ENCODE results near the gene EQTN. TPM values are rescaled to one million over a fixed set of nuclear protein-coding genes. Genes with fewer than 3 reads are reported as not detected.
"Not testable (repeated sequence)": the region's sequence is repeated elsewhere in the genome, so short reads cannot be mapped to it uniquely, and the experiment has no call there.

The EQTN gene
- total RNA-seq, 1 experiment from 2014 or later, result 0.81 TPM

DNA sequence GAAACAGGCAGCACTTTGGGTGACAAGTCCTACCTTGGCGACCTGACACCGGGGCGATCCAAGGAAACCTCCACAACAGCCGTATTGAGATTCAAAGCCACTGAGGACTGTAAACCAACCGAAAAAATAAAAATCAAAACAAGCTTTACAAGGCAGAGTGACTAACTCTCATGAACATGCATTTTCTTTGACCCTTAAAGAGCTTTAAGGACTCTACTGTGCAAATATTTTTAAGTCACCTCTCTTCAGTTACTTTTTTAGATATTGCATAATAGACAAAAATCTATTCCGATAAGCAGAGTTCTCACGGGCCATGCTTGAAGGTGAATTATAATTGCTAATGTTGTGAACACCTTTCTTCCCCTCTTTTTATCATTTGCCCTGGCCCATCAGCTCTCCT is 38.3 kb downstream of the EQTN start (continued):
- TF ChIP-seq, protein P1, sequence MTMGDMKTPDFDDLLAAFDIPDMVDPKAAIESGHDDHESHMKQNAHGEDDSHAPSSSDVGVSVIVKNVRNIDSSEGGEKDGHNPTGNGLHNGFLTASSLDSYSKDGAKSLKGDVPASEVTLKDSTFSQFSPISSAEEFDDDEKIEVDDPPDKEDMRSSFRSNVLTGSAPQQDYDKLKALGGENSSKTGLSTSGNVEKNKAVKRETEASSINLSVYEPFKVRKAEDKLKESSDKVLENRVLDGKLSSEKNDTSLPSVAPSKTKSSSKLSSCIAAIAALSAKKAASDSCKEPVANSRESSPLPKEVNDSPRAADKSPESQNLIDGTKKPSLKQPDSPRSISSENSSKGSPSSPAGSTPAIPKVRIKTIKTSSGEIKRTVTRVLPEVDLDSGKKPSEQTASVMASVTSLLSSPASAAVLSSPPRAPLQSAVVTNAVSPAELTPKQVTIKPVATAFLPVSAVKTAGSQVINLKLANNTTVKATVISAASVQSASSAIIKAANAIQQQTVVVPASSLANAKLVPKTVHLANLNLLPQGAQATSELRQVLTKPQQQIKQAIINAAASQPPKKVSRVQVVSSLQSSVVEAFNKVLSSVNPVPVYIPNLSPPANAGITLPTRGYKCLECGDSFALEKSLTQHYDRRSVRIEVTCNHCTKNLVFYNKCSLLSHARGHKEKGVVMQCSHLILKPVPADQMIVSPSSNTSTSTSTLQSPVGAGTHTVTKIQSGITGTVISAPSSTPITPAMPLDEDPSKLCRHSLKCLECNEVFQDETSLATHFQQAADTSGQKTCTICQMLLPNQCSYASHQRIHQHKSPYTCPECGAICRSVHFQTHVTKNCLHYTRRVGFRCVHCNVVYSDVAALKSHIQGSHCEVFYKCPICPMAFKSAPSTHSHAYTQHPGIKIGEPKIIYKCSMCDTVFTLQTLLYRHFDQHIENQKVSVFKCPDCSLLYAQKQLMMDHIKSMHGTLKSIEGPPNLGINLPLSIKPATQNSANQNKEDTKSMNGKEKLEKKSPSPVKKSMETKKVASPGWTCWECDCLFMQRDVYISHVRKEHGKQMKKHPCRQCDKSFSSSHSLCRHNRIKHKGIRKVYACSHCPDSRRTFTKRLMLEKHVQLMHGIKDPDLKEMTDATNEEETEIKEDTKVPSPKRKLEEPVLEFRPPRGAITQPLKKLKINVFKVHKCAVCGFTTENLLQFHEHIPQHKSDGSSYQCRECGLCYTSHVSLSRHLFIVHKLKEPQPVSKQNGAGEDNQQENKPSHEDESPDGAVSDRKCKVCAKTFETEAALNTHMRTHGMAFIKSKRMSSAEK (CRISPR knock-in tag; IDR thresholded peaks at IDR 0.05; ENCODE audit: borderline replicate concordance), result no peak
- no peak for TF ChIP-seq MXD4 (CRISPR knock-in tag; IDR thresholded peaks at IDR 0.05; ENCODE audit: borderline replicate concordance)

DNA sequence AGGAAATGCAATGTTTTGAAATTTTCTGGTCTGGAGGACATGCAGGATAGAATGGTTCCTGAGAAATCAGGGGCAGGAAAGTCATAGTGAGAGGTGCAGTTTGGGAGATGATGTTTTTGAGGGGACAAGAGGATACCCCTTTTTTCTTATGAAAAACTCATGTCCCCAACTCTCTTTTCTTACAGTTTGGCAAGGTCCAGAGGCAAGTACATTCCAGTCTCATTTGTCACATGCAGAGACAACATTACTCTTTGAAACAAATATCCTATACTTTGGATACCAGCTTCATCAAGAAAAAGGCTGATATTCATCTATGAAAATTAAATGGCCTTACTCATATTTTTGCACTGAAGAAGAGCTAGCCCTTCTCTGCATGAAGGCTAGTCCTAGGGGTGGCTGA is 48.2 kb downstream of the EQTN start:
- ChIA-PET CTCF (interaction anchor here (0.7 to 1.7 kb wide), 3 partner anchors 12 to 83 kb away, joined by 3 to 4 read pairs (median 3); no protein-coding TSS in a partner anchor), POLR2A (no interaction called here)
- no peak for TF ChIP-seq JUN (CRISPR knock-in tag; IDR thresholded peaks at IDR 0.05)
- ATAC-seq, result no peak
- no peak overlapping the region for H3K27ac Mint-ChIP-seq
- H3K4me1 Mint-ChIP-seq, result 0 out of 2 replicates have a peak, but pooled peaks cover 5% of the 10 kb centered on the region
- peaks cover 2% of the 10 kb centered on the region; the same call in 1 of the 2 replicates for H3K9me3 Mint-ChIP-seq
- DNase-seq (ENCODE audit: low spot score), result no peak
- H3K27me3 Mint-ChIP-seq (ENCODE audit: low read depth), result no peaks in the 10 kb centered on the region
- no peaks in the 10 kb centered on the region for H3K36me3 Mint-ChIP-seq
- no peak overlapping the region for H3K4me3 Mint-ChIP-seq

DNA sequence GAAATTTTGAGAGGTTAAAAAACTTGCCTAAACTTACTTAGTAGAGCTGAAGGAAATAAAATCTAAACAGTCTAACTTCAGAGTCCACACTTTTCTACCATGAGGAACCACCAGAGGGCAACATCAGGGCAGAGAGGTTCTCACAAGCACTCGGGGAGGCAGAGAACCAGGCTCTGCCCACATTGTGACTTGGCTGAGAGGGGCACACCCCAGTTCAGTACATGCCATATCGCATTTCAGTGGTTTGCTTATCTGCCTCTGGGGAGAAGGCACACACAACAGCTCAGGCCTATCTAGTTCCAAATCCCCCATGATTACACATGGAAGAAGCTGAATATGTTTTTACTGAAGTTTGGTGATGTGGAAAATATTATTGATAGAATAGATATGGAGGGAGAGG is 49.2 kb downstream of the EQTN start:
- CTCF ChIA-PET, result interaction anchor here (0.6 to 1.7 kb wide), 10 partner anchors 11 to 300 kb away, joined by 3 to 6 read pairs (median 3); no protein-coding TSS in a partner anchor

DNA sequence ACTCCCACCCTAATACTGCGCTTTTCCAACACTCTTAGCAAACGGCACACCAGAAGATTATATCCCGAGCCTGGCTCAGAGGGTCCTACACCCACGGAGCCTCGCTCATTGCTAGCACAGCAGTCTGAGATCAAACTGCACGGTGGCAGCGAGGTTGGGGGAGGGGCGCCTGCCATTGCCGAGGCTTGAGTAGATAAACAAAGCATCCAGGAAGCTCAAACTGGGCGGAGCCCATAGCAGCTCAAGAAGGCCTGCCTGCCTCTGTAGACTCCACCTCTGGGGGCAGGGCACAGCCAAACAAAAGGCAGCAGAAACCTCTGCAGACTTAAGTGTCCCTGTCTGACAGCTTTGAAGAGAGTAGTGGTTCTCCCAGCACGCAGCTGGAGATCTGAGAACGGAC is 57.3 kb downstream of the EQTN start:
- not testable (repeated sequence) for ATAC-seq

More for the DNA sequence above, 49.2 kb downstream of the EQTN start:
- POLR2A ChIA-PET, result interaction anchor here (0.6 kb wide), 1 partner anchor 164 kb away, joined by 5 read pairs; no protein-coding TSS in a partner anchor
- H3K27me3 Mint-ChIP-seq (ENCODE audit: low read depth), result no peaks in the 10 kb centered on the region
- no peaks in the 10 kb centered on the region for H3K36me3 Mint-ChIP-seq
- peaks cover 5% of the 10 kb centered on the region; the same call in 1 of the 2 replicates for H3K9me3 Mint-ChIP-seq
- 0 out of 2 replicates have a peak, but pooled peaks cover 5% of the 10 kb centered on the region for H3K4me1 Mint-ChIP-seq
- no peak for TF ChIP-seq NR1H2 (CRISPR knock-in tag; IDR thresholded peaks at IDR 0.05)
- no peak for TF ChIP-seq ZNF232 (CRISPR knock-in tag; IDR thresholded peaks at IDR 0.05)
- TF ChIP-seq, protein P2, sequence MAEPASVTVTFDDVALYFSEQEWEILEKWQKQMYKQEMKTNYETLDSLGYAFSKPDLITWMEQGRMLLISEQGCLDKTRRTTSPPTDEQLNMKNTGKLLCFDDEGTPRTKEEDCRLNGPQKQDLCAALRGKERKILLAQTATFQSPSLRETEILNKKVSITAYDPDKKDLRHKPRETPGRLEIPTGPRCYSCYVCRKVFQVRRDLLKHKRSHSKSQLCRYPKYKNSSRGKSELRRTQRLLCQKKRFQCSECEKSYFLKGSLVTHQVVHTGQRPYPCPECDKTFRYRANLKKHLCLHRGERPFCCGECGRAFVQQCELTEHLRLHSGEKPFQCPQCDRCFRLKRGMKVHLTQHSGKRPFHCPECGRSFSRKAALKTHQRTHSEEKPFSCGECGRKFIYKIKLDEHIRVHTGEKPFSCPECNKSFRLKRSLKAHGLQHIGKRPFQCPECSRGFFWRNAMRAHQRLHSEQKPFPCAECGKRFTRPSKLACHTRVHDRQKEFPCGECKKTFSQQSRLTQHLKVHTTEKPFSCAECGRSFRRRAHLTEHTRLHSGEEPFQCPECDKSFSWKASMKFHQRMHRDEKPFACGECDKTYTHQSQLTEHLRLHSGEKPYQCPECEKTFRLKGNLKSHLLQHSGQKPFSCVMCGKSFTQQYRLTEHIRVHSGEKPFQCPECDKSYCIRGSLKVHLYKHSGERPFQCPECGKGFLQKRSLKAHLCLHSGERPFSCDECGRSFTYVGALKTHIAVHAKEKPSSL (CRISPR knock-in tag; conservative IDR thresholded peaks at IDR 0.05), result no peak
- TF ChIP-seq, protein P3, sequence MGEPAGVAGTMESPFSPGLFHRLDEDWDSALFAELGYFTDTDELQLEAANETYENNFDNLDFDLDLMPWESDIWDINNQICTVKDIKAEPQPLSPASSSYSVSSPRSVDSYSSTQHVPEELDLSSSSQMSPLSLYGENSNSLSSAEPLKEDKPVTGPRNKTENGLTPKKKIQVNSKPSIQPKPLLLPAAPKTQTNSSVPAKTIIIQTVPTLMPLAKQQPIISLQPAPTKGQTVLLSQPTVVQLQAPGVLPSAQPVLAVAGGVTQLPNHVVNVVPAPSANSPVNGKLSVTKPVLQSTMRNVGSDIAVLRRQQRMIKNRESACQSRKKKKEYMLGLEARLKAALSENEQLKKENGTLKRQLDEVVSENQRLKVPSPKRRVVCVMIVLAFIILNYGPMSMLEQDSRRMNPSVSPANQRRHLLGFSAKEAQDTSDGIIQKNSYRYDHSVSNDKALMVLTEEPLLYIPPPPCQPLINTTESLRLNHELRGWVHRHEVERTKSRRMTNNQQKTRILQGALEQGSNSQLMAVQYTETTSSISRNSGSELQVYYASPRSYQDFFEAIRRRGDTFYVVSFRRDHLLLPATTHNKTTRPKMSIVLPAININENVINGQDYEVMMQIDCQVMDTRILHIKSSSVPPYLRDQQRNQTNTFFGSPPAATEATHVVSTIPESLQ (CRISPR knock-in tag; IDR thresholded peaks at IDR 0.05), result no peak
- no peak for TF ChIP-seq SMAD3 (CRISPR knock-in tag; IDR thresholded peaks at IDR 0.05; ENCODE audit: borderline replicate concordance)
- DNase-seq (ENCODE audit: low spot score) (peak; percentile 47), ATAC-seq (peak; percentile 100)
- H3K4me3 Mint-ChIP-seq, result no peak overlapping the region
- H3K27ac Mint-ChIP-seq, result no peak overlapping the region

More for the DNA sequence above, 57.3 kb downstream of the EQTN start:
- H3K4me3 Mint-ChIP-seq; H3K27ac Mint-ChIP-seq; H3K4me1 Mint-ChIP-seq; H3K27me3 Mint-ChIP-seq (ENCODE audit: low read depth); POLR2A ChIA-PET: not testable (repeated sequence)
- CTCF ChIA-PET, result interaction anchor here (1.1 kb wide), 1 partner anchor 33 kb away, joined by 3 read pairs; no protein-coding TSS in a partner anchor
- DNase-seq (ENCODE audit: low spot score), result peak; percentile 33
- peaks cover 28% of the 10 kb centered on the region for H3K36me3 Mint-ChIP-seq
- peaks cover 62% of the 10 kb centered on the region for H3K9me3 Mint-ChIP-seq

Other genes with a start within 250 kb of the EQTN start
- gene TEK, start 187.9 kb downstream of the EQTN start, total RNA-seq (2021), result 2.5 to 3.1 TPM (median 2.5 TPM) in 3 replicates
- not detected in 3 replicates for gene IFNK, start 227.1 kb upstream of the EQTN start, total RNA-seq (2021)
- 18.9 to 25.1 TPM (median 20.9 TPM) in 3 replicates for gene MOB3B, start 232.7 kb upstream of the EQTN start, total RNA-seq (2021)